GM19395 (cell line): ENCODE data around the gene GUCY1A2.
A peak's percentile ranks its signal among the peaks of the same experiment; 100 is the strongest.
"Not testable (repeated sequence)": the region's sequence is repeated elsewhere in the genome, so short reads cannot be mapped to it uniquely, and the experiment has no call there.

Source experiments
- ATAC-seq: cut with Tn5 transposase; IDR thresholded peaks from one replicate; pipeline ENCODE4 v1.9.1; 2021; ENCODE audit warnings: mild to moderate bottlenecking, moderate library complexity; ENCODE audit not compliant: unreplicated experiment

GUCY1A2 gene, protein sequence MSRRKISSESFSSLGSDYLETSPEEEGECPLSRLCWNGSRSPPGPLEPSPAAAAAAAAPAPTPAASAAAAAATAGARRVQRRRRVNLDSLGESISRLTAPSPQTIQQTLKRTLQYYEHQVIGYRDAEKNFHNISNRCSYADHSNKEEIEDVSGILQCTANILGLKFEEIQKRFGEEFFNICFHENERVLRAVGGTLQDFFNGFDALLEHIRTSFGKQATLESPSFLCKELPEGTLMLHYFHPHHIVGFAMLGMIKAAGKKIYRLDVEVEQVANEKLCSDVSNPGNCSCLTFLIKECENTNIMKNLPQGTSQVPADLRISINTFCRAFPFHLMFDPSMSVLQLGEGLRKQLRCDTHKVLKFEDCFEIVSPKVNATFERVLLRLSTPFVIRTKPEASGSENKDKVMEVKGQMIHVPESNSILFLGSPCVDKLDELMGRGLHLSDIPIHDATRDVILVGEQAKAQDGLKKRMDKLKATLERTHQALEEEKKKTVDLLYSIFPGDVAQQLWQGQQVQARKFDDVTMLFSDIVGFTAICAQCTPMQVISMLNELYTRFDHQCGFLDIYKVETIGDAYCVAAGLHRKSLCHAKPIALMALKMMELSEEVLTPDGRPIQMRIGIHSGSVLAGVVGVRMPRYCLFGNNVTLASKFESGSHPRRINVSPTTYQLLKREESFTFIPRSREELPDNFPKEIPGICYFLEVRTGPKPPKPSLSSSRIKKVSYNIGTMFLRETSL

DNA sequence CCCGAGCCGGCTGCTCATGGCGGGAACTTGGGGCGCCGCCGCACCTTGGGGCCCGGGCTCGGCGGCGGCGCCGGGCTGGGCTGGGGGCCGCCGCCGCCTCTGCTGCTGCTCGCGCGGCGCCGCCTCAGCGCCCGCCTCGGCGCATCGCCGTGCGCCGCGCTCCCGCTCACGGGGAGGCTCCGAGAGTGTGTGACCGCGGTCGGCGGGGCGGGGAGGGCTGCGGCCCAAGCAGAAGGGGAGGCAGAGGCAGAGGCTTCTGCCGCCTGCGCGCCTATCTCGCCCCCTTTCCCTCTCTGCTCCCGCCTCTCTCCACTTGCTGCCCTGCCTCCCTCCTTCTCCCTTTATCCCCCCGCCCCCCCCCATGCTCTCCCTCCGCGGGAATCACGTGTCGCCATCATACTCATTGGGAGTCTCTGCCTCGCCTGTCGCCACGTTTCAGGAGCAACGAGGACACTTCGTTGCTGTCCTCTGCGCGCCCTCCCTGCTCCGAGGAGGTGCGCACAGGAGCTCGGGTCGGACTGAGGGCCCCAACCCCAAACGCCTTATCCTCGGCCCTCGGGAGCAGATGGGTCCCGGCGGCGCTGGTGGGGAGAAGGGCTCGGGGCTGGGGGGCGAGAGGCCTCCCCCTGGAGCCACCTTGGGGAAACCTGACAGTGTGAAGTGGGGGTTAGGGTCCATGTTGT is at the start of gene GUCY1A2:
Gene GUCY1A2 (minus strand): TSS at position 258 of the 683 bp plus-strand sequence. CDS start 421 bp downstream, outside the sequence.
- ATAC-seq = peak; percentile 48

DNA sequence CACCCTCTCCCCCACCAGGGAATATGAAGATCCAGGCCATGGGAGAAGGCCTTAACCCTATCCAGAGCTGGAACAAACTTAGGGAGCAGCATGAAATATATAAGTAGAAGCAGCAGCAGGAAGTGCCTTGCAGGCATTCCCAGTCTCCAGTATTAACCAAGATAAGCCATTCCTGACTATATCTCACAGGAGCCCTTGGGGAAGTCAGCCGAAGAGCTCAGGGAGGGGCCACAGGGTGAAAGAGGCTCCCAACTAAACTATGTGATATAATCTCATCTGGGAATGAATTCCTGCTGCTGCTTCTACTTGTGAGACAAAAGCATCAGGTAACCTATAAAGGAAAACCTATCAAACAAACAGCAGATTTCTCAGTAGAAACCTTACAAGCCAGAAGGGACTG is 36.1 kb upstream of the GUCY1A2 start:
- ATAC-seq = no peak

DNA sequence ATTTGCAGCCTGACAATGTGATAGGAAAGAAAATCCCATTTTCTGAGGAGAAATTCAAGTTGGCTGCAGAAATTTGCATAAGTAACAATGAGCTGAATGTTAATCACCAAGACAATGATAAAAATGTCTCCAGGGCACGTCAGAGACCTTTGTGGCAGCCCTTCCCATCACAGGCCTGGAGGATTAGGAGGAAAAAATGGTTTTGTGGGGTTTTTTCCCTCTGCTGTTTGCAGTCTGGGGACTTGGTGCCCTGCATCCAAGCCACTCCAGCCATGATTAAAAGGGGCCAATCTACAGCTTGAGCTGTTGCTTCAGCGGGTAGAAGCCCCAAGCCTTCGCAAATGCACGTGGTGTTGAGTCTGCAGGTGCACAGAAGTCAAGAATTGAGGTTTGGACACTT is 33.1 kb upstream of the GUCY1A2 start:
- not testable (repeated sequence) for ATAC-seq

DNA sequence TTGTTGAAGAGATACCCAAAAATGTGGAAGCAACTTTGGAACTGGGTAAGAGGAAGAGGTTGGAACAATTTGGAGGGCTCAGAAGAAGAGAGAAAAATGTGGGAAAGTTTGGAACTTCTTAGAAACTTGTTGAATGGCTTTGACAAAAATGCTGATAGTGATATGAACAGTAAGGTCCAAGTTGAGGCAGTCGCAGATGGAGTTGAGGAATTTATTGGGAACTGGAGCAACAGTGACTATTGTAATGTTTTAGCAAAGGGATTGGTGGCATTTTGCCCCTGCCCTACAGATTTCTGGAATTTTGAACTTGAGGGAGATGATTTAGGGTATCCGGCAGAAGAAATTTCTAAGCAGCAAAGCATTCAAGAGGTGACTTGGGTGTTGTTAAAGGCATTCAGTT is 32.6 kb upstream of the GUCY1A2 start:
- not testable (repeated sequence) for ATAC-seq

DNA sequence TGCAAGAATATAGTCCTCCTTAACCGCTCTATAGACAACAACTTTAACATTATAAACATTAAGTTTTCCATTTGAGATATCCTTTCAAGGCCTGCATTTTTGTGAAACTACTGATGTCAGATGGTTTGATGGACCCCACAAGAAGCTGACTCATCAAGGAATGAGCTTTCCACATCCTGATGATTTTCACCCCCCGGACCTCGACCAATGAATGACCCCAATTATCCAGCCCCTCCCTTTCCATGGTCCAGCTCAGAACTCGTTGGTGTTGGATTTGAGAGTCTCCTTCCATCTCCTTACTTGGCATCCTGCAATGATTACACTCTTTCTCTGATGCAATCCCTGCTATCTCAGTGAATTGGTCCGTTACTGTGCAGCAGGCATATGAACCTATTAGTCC is 31.8 kb upstream of the GUCY1A2 start:
- no peak for ATAC-seq

DNA sequence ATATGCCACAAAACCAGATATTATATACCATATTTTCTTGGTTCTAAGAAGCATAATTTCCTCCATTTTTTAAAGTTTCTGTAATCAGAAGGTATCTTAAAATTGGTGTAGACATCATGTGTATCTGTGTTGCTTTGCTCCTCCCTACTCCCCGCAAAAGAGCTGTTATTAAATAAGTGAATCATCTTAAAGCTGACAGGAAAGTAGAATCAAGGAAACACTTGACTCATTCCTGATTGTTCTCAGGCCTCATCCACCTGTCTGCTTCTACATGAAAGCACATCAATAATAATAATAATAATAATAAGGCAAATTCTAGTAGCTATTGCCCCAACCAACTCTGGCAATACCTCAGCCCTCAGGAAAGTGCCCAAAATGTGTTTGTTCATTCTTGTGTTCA is 26.2 kb upstream of the GUCY1A2 start:
- no peak for ATAC-seq

DNA sequence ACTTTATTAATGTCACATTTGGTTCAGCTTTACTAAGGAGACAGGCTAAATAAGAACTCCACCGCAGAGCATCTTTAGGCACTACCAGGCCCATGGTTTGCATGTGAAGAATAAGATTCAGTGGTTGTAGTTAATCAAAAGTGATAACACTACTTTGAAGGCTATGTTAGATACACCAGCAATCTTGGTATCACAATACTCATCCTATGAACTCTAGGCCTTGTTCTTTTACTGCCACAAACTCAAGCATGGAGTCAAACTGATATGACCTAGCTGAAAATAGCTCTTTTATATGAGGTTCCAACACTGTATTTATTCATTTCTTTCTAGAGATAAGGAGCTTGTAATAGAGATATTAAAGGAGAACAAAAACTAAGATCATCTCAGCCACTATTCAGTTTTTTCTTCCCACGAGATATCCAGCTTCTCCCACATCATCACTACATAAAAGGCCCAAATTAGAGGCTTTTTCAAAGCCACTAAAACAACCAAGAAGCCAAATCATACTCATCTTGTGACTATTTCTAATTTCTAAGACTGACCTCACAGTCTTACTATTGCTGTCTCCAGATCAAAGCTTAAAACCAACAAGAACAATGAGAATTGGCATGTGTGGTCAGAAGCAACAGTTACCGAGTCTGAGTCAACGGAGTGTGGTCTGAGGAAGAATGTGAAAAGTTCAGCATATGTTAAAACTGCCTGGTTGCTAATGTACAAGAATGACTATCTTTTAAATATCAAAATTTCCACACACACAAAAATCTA is 25.1 kb upstream of the GUCY1A2 start:
- peak; percentile 77 for ATAC-seq

DNA sequence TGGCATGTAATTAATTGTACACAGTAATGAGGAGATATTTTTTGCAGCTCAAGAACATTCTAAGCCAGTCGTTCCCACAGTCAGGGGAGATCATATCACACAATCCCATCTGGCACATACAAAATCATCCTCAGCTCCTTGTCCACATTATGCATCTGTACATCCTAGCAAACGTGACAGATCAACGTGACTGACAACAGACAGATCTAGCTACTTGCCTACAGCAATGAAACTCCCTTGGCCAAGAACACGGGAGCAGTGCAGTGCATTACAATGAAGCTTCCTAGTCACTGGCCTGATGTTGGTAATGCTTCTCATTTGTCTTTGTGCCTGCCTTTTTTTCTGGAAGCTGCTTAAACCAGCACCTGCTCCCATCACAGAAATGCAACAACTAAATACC is 24.5 kb upstream of the GUCY1A2 start:
- no peak for ATAC-seq

DNA sequence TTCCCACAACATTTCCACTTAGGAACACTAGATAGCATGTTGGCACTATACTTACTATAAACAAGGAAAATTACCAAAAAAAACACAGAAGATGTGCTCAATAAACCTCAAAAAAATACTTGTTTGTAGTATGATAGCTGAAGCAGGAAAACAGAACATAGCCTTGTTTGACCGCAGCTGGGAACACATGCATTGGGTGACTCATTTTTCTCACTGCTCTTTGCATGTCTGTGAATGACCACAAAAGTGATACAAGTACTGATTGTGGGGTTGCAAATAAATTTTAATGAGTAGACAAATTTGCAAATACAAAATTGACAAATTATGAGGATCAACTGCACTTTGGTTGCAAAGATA is 22.8 kb upstream of the GUCY1A2 start:
- ATAC-seq = peak; percentile 43

DNA sequence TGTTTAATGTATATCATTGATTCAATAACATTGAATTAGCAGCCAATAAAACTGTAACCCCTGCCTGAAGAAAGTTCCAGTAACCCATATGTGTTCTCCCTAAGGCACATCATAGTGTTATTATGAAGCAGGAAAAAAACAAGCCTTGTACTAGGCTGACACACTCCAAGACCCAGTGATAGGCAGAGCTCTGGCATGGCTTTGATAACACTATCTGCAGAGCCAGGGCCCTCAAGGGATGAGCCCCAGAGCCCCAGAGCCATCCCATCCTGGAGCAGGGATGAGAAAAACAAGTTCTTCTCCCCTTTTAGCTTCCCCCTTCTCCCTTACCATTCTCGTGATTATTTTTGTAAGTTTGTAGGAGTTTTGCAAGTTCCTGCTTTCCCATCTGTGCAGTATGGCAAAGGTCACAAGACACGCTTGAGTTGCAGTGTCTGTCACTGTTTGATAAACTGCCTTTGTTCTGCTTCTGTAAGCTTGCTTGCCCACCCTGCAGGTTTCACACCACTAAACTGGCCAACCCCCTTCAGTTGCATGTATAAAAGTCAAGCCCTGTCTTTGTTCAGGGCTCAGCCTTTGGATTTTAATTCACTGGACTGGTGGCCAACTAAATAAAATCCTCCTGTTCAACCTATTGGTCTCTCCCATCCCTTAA is 22.3 kb upstream of the GUCY1A2 start:
- no peak for ATAC-seq

DNA sequence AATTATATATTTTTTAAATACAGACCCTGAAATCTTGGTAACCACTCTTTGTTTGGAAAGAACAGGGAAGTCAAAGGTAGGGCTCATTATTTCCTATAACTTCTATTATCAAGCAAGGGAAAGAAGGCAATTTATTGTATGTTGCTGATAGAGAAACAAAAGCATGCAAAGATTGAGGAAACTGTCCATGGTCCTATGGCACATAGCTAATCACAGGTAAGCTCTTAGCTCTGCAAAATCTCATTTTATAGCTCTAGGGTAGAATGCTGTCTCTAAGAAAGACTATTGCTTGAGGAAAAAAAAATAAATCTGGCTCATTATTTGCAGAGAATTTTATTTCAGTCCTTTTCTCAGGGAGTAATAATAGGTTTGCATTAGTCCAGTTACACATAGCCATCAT is 7.4 kb upstream of the GUCY1A2 start:
- ATAC-seq = no peak

DNA sequence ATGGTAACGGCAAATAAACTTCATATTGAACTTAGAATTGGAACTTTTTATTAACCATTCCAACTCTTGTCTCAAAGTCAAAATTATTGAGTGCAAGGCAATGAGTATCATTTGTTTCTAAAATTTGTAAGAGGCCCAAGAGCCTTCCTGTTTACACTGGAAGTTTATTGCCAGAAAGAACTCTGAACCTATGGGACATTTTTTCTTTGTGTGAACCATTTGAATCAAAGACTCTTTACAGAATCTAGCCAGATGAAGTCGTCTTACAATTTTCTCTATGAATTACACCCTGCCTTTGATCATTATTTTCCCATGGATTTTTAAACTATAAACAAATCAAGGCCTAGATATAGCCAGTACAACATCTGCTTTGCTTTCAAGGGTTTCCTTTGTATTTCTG is 2.3 kb upstream of the GUCY1A2 start:
- ATAC-seq = no peak

DNA sequence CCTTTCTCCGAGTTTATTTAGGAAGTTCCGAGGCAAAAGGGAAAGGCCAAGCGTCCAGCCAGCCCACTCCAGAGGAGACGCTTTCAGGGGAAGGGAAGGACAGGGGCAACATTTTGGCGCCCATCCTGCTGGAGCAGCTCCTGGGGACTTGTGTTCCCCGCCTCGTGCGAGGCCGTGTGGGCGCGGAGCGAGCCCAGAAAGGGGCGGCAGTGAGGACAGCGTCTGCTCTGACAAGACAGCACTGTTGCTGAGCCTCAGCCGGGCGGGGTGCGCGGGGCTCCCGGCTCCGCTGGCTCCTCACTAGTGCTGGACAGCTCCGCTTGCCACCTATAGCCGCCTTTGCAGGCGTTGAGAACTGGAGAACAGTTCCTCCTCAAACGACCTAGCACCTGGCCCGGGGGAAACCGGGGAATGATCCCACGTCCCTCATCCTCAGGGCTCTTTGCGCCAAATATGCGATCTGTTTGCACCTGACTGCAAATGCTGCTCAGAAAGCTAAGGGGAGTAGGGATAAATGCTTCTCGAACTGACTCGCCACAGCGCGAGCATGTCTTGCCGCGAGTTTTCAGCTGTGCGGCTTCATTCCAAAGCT is 722 bp upstream of the GUCY1A2 start:
- ATAC-seq = no peak

DNA sequence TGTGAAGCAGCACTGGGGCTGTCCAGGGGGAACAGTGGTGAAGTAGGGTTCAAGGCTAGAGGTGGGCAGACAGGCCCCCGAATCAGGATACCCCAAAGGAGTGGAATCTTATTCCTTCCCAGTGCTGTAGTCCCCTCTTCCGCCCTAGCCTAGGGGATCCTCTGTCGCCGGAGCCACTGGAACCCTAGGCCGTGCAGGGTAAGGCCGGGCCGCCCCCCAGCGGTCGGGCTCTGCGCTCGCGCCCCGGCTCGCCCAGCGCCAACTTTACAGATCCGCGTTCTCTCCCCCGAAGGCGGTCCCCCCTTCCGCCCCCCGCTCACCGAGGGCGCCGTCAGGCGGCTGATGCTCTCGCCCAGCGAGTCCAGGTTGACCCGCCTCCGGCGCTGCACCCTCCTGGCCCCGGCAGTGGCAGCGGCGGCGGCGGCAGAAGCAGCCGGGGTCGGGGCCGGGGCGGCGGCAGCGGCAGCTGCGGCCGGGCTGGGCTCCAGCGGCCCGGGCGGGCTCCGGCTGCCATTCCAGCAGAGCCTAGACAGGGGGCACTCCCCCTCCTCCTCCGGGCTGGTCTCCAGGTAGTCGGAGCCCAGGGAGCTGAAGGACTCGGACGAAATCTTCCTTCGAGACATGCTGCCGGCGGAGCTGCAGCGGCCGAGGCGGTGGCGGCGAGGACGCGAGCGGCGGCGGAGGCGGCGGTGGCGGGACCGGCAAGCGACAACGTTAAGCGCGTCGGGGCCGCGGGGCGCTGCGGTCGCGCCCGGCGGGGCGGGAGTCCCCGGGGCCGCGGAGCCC is 650 bp downstream of the GUCY1A2 start:
- ATAC-seq = peak; percentile 80

DNA sequence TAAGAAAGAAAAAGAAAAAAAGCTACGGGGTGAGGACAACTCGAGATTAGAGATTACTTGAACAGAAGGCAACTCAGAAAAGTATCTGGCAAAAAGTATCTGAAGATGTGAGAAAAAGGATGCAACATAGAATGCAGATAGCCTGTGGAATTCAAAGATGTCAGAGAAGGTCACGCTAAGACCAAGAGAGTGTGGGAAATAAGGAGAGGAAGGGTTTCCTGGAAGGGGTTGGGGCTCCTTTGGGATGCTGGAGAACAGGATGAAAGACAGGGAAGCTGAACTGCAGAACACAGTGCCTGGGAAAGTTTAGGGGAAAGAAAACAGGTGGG is 1.2 kb downstream of the GUCY1A2 start:
- ATAC-seq = no peak

DNA sequence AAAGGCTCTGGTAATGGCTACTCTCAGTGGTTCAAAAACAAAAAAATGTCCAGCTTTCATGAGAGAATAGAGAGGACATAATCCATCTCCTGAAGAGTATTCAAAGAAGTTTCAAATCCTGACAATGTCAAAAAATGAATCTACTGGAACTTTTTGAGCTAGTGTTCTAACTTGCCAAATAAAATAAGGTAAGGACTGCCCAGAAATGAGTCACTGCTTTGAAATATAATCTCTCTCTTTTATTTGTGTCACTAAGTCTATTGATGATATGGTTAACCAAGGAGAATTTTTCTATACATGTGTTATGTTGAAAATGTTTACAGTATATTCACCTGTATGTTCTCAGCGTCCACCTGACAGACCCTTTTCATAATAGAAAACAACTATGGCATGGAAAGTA is 3.4 kb downstream of the GUCY1A2 start:
- ATAC-seq = no peak

DNA sequence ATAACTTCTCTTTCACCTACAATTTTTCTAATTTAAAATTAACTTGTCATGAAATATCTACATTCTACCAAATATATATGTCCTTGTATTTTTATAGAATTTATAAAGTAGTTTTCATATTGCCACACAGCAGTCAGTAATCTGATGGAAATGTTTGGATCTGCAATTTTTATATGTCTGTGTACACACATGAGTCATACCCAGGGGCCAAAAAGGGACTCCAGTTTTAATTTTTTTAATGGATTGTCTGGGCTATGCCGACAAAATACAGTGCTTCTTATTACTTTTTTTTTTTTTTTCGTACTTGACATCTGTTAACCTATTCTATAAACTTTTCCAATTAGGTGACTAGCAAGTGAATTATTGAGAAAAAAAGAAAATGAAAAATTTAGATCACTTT is 6.3 kb downstream of the GUCY1A2 start:
- no peak for ATAC-seq

DNA sequence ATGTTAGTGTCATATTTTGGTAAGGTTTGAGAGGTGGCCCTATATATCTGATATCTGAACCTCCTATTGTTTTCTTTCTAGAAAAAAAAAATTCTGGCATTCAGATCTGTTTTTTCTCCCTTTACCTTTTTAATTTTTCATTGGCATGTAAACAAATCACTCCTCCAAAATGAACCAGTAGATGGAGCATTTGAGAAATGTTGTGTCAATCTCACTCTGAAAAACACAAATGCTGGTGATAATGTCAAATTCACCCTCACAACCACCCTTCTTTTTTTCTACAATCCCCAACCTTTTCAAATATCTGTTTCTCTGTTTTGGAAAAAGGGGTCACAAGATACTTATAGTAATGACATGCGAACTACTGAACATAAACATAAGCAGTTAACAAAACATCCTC is 9.1 kb downstream of the GUCY1A2 start:
- ATAC-seq = no peak

DNA sequence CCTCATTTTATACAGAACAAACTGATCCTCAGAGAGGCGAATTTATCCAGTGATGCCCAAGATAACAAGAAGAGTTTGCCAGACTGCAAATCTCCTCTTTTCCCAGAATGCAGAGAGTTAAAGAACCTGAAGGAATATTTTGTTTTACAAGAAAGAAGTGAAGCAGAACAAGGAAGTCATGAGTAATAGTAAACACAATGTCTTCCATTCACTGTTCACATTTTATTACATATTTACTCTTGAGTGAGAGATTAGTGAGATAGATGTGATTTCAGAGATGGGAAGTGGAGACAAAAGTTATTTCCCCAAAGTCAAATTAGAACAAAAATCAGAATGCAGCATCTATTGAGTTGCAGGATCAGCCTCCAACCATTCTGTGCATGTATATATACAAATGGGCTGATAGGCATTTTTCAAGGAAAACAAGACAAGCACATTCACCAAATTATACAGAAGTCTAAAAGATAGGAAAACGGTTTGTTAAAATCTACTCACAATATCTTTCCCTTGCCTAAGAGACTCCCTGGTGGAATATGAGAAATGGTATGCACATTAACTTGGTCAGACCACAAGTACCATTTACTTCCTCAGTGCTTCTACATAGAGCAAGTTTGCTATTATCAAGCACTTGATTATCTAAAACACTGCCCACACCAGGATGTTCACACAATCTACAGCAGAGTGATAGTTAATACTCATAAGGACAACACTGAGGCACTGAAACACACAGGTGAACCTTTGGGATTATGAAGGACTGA is 12.0 kb downstream of the GUCY1A2 start:
- ATAC-seq = no peak
